C4-2B (cell line): Measurements from ENCODE around the gene SERPINA5.

Source experiments
- H3K27ac ChIP-seq: fragments of 450-650 bp; 2 replicates; pipeline ENCODE4 v1.5.1; 2017
- CTCF ChIP-seq: fragments of 450-650 bp; conservative IDR thresholded peaks from 2 replicates; pipeline ENCODE4 v1.5.1; 2017; ENCODE audit warnings: mild to moderate bottlenecking
- ZFX ChIP-seq: fragments of 450-650 bp; IDR thresholded peaks from 2 replicates; pipeline ENCODE4 v1.6.1; 2017

SERPINA5 gene

GRCh38 chr14:94597788-94598187 lies 16.6 kb downstream of the SERPINA5 start:
- TF ChIP-seq ZFX (no peak), CTCF (no peak)
- no peak overlapping the region for H3K27ac ChIP-seq

- TF ChIP-seq CTCF (no peak), ZFX (no peak)
- H3K27ac ChIP-seq = peak overlapping the region; percentile 58
These were observed 17.2 kb downstream of the SERPINA5 start for GRCh38 chr14:94598506-94598815.

DNA sequence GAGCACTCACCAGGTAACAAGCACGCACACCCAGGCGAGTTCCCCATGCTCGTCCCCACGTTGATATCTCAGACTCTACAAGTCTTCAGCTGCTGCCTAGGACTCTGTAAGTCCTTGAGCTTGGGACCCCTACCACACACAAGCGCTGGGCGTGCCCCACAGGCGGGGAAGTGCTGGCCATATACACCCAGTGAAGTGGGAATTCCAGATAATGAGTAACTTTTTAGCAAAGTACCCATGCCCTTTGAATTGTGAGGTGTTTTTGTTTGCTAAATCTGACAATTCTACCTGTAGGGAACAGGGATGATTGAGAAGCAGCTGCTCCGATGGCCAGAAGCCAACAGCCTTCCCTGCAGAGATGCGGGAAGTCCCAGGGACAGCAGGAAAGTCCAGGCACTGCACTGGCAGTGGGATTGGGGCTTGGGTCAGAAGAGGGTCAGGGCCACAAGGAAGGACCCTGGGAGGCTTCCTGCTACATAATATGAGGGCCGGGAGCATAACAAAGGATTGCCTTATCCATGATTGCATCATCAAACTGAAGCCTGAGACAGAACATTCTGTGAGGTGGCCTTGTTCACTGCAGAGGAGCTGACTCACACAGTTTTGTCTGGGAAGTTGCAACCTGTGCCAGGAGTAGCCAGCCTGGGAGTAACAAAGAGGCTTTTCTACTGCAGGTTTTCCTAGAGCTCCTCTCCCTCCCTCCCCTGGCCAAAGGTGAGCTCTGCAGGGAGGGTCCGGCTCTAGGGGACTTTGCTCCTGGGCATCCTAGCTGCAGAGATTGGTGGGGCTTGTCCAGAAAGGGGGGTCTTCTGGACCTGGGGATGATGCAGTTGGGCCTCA lies 17.8 kb downstream of the SERPINA5 start:
- no peak for TF ChIP-seq ZFX
- no peak; the same call in 1 of the 2 replicates for TF ChIP-seq CTCF
- peak overlapping the region; percentile 58 for H3K27ac ChIP-seq

DNA sequence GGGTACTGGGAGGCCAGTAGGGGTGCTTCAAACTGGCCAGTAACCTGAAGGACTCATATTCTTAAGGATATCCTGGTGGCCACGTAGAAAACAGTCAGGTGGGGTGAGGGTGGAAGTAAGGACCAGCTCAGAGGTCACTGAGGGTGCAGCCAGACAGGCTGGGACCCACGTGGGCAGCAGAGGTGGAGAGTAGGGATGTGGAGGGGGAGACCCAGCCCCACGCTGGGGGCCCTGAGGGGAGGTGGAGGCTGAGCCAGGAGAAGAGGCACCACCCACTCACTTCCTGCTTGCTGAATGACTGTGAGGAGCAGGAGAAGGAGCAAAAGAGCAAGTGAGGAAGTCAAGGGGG lies 18.4 kb downstream of the SERPINA5 start:
- peak overlapping the region; percentile 58 for H3K27ac ChIP-seq
- no peak for TF ChIP-seq CTCF
- no peak for TF ChIP-seq ZFX

GRCh38 chr14:94600148-94600545 lies 18.9 kb downstream of the SERPINA5 start:
- peak overlapping the region; percentile 58 for H3K27ac ChIP-seq
- TF ChIP-seq CTCF = no peak
- TF ChIP-seq ZFX = no peak

GRCh38 chr14:94601884-94602391 lies 20.7 kb downstream of the SERPINA5 start:
- TF ChIP-seq ZFX (no peak), CTCF (no peak)
- no peak overlapping the region for H3K27ac ChIP-seq

DNA sequence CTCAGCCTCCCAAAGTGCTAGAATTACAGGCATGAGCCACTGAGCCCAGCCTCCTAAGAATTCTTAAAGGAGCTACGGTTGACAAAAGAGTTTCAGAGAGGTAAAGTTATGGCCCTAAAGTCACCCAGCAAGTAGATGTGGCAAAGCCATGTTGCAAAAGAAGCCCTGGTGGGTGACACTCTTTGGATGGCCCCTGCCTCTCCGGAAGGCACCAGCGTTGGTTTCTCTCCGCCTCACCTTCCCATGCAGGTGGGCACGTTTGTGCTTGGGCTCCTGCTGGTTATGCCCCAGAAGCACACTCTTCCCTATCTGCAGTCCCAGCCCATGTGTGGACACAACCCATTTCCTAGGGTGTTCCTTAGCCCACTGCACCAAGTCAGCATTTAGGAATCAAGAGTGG lies 21.5 kb downstream of the SERPINA5 start:
- no peak overlapping the region for H3K27ac ChIP-seq
- TF ChIP-seq CTCF (no peak), ZFX (no peak)
